T-helper 17 cell (primary cell): ENCODE results near the gene KL. TPM values are rescaled to one million over a fixed set of nuclear protein-coding genes. Genes with fewer than 3 reads are reported as not detected.

Experiments
- ATAC-seq: fragments of 150-1000 bp; cut with Tn5 transposase; 2 replicates; pipeline ENCODE4 v1.10.0; 2021; ENCODE audit warnings: mild to moderate bottlenecking, moderate library complexity
- DNase-seq, 3 donors: peaks; one replicate each; pipeline versions ENCODE4 v3.0.0 to v3.0.0-alpha.2; 2020 to 2021
- H3K9me3 ChIP-seq: one replicate; pipeline ENCODE4 v1.7.0; 2013; ENCODE audit warnings: low read length, mild to moderate bottlenecking; ENCODE audit not compliant: control insufficient read depth, poor library complexity, severe bottlenecking
- H3K27ac Mint-ChIP-seq: one replicate; pipeline ENCODE4 v1.8.0; 2022; ENCODE audit warnings: mild to moderate bottlenecking, moderate library complexity, mixed read lengths
- H3K27me3 Mint-ChIP-seq: one replicate; pipeline ENCODE4 v1.8.0; 2022; ENCODE audit warnings: mixed read lengths
- H3K36me3 Mint-ChIP-seq: one replicate; pipeline ENCODE4 v1.8.0; 2022; ENCODE audit warnings: low read depth, mixed read lengths
- H3K4me1 Mint-ChIP-seq: one replicate; pipeline ENCODE4 v1.8.0; 2022; ENCODE audit warnings: mild to moderate bottlenecking, mixed read lengths
- H3K4me3 Mint-ChIP-seq: one replicate; pipeline ENCODE4 v1.8.0; 2022; ENCODE audit warnings: mild to moderate bottlenecking, moderate library complexity, mixed read lengths
- total RNA-seq, 4 donors: library from RNA in 2 of 4; stranded (reverse) in 2 of 4; gene quantifications; one replicate each; pipeline ENCODE4 v1.2.3 and lab custom pipeline; 2022 to 2026

The KL gene
- total RNA-seq, 2 donors from 2014 or later: not detected

GRCh38 chr13:33083054-33083453 is 66.8 kb downstream of the KL start:
- ATAC-seq (no peak), DNase-seq (no peak)
- H3K27me3 Mint-ChIP-seq: peaks cover 66% of the 10 kb centered on the region
- H3K4me1 Mint-ChIP-seq: peaks cover 4% of the 10 kb centered on the region
- H3K4me3 Mint-ChIP-seq: no peak overlapping the region
- peaks cover 3% of the 10 kb centered on the region for H3K36me3 Mint-ChIP-seq
- no peak overlapping the region for H3K27ac Mint-ChIP-seq
- no peaks in the 10 kb centered on the region for H3K9me3 ChIP-seq

GRCh38 chr13:33087091-33087490 is 70.9 kb downstream of the KL start:
- no peak overlapping the region for H3K4me3 Mint-ChIP-seq
- no peaks in the 10 kb centered on the region for H3K9me3 ChIP-seq
- peaks cover 56% of the 10 kb centered on the region for H3K27me3 Mint-ChIP-seq
- no peak for DNase-seq
- no peak for ATAC-seq
- no peaks in the 10 kb centered on the region for H3K4me1 Mint-ChIP-seq
- H3K36me3 Mint-ChIP-seq: no peaks in the 10 kb centered on the region
- no peak overlapping the region for H3K27ac Mint-ChIP-seq

GRCh38 chr13:33087790-33088189 is 71.6 kb downstream of the KL start:
- H3K36me3 Mint-ChIP-seq: no peaks in the 10 kb centered on the region
- H3K27me3 Mint-ChIP-seq: peaks cover 55% of the 10 kb centered on the region
- ATAC-seq (no peak), DNase-seq (no peak)
- no peak overlapping the region for H3K27ac Mint-ChIP-seq
- H3K9me3 ChIP-seq: no peaks in the 10 kb centered on the region
- H3K4me3 Mint-ChIP-seq: no peak overlapping the region
- H3K4me1 Mint-ChIP-seq: no peaks in the 10 kb centered on the region

GRCh38 chr13:33089311-33089710 is 73.1 kb downstream of the KL start:
- Mint-ChIP-seq H3K4me3 (no peak overlapping the region), H3K36me3 (no peaks in the 10 kb centered on the region), H3K4me1 (no peaks in the 10 kb centered on the region), H3K27ac (no peak overlapping the region), H3K27me3 (peaks cover 54% of the 10 kb centered on the region)
- ATAC-seq: no peak
- no peak for DNase-seq
- no peaks in the 10 kb centered on the region for H3K9me3 ChIP-seq

GRCh38 chr13:33090755-33091414 is 74.7 kb downstream of the KL start:
- no peaks in the 10 kb centered on the region for H3K4me1 Mint-ChIP-seq
- H3K27me3 Mint-ChIP-seq: peaks cover 45% of the 10 kb centered on the region
- no peaks in the 10 kb centered on the region for H3K9me3 ChIP-seq
- no peak overlapping the region for H3K27ac Mint-ChIP-seq
- ATAC-seq (no peak), DNase-seq (no peak)
- no peaks in the 10 kb centered on the region for H3K36me3 Mint-ChIP-seq
- H3K4me3 Mint-ChIP-seq: no peak overlapping the region

GRCh38 chr13:33091415-33091774 is 75.2 kb downstream of the KL start:
- no peaks in the 10 kb centered on the region for H3K9me3 ChIP-seq
- no peak for ATAC-seq
- no peaks in the 10 kb centered on the region for H3K36me3 Mint-ChIP-seq
- no peak overlapping the region for H3K4me3 Mint-ChIP-seq
- no peak overlapping the region for H3K27ac Mint-ChIP-seq
- no peak for DNase-seq
- H3K4me1 Mint-ChIP-seq: no peaks in the 10 kb centered on the region
- H3K27me3 Mint-ChIP-seq: peaks cover 40% of the 10 kb centered on the region

- Mint-ChIP-seq H3K4me1 (no peaks in the 10 kb centered on the region), H3K36me3 (no peaks in the 10 kb centered on the region), H3K27ac (no peak overlapping the region), H3K4me3 (no peak overlapping the region), H3K27me3 (peaks cover 30% of the 10 kb centered on the region)
- no peaks in the 10 kb centered on the region for H3K9me3 ChIP-seq
- no peak for ATAC-seq
- no peak for DNase-seq
Measured at GRCh38 chr13:33092073-33092987, 76.1 kb downstream of the KL start.

- H3K9me3 ChIP-seq: no peaks in the 10 kb centered on the region
- DNase-seq (no peak), ATAC-seq (no peak)
- Mint-ChIP-seq H3K4me1 (no peaks in the 10 kb centered on the region), H3K27me3 (peaks cover 12% of the 10 kb centered on the region), H3K27ac (no peak overlapping the region), H3K4me3 (no peak overlapping the region), H3K36me3 (no peaks in the 10 kb centered on the region)
Measured at GRCh38 chr13:33096886-33097605, 80.8 kb downstream of the KL start.

GRCh38 chr13:33099860-33100259 is 83.6 kb downstream of the KL start:
- DNase-seq (no peak), ATAC-seq (no peak)
- H3K27ac Mint-ChIP-seq: no peak overlapping the region
- H3K27me3 Mint-ChIP-seq: peaks cover 21% of the 10 kb centered on the region
- H3K9me3 ChIP-seq: no peaks in the 10 kb centered on the region
- H3K36me3 Mint-ChIP-seq: no peaks in the 10 kb centered on the region
- no peak overlapping the region for H3K4me3 Mint-ChIP-seq
- H3K4me1 Mint-ChIP-seq: no peaks in the 10 kb centered on the region

- no peaks in the 10 kb centered on the region for H3K9me3 ChIP-seq
- peaks cover 27% of the 10 kb centered on the region for H3K27me3 Mint-ChIP-seq
- ATAC-seq: no peak
Measured at GRCh38 chr13:33100886-33101285, 84.7 kb downstream of the KL start.

GRCh38 chr13:33101835-33102234 is 85.6 kb downstream of the KL start:
- no peak overlapping the region for H3K4me3 Mint-ChIP-seq
- no peaks in the 10 kb centered on the region for H3K9me3 ChIP-seq
- peaks cover 3% of the 10 kb centered on the region for H3K4me1 Mint-ChIP-seq
- DNase-seq (no peak), ATAC-seq (no peak)
- peaks cover 35% of the 10 kb centered on the region for H3K27me3 Mint-ChIP-seq
- no peak overlapping the region for H3K27ac Mint-ChIP-seq
- no peaks in the 10 kb centered on the region for H3K36me3 Mint-ChIP-seq

More at GRCh38 chr13:33100886-33101285, 84.7 kb downstream of the KL start:
- no peak overlapping the region for H3K27ac Mint-ChIP-seq
- H3K4me3 Mint-ChIP-seq: no peak overlapping the region
- H3K36me3 Mint-ChIP-seq: no peaks in the 10 kb centered on the region
- no peaks in the 10 kb centered on the region for H3K4me1 Mint-ChIP-seq
- DNase-seq: no peak

GRCh38 chr13:33103457-33103856 is 87.2 kb downstream of the KL start:
- Mint-ChIP-seq H3K36me3 (no peaks in the 10 kb centered on the region), H3K27ac (no peak overlapping the region), H3K27me3 (peaks cover 51% of the 10 kb centered on the region), H3K4me3 (no peak overlapping the region), H3K4me1 (peaks cover 3% of the 10 kb centered on the region)
- H3K9me3 ChIP-seq: no peaks in the 10 kb centered on the region
- DNase-seq (no peak), ATAC-seq (no peak)

GRCh38 chr13:33105387-33106005 is 89.3 kb downstream of the KL start:
- DNase-seq (no peak), ATAC-seq (no peak)
- Mint-ChIP-seq H3K4me3 (no peak overlapping the region), H3K27ac (no peak overlapping the region), H3K36me3 (no peaks in the 10 kb centered on the region), H3K27me3 (peaks cover 55% of the 10 kb centered on the region), H3K4me1 (peaks cover 3% of the 10 kb centered on the region)
- H3K9me3 ChIP-seq: no peaks in the 10 kb centered on the region
